ENCODE measurements around the gene TDRD10. TPM values are rescaled to one million over a fixed set of nuclear protein-coding genes. Genes with fewer than 3 reads are reported as not detected.

TDRD10 gene
- total and polyA plus RNA-seq, 2 experiments from 2014 or later, result 0.51 to 1.0 TPM

DNA sequence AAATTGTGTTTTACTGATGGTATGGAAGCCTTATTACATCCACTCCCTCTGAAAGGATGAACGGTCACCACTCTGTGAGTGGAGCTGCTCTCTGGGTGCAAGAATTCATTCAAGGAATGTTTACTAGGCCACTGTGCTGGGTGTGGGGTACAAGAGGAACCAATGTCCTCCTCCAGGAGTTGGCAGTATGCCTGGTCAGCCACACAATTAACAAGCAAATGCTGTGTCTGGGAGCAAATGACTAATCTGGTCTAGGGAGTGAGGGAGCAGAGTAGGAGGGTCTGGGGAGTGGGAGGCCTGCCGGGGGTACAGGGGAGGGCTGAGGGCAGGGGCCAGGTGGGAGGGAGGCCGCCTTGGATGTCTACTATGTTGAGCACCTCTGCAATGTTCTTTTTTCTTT, 27.2 kb upstream of the TDRD10 start:
- Histone ChIP-seq H3K4me3 (no peak overlapping the region), H3K4me1 (ENCODE audit: low read depth) (no peaks in the 10 kb centered on the region), H3K36me3 (no peaks in the 10 kb centered on the region), H3K27me3 (no peaks in the 10 kb centered on the region), H3K9me3 (ENCODE audit: low read depth) (no peaks in the 10 kb centered on the region), H3K27ac (no peak overlapping the region)
- TF ChIP-seq, protein P1, sequence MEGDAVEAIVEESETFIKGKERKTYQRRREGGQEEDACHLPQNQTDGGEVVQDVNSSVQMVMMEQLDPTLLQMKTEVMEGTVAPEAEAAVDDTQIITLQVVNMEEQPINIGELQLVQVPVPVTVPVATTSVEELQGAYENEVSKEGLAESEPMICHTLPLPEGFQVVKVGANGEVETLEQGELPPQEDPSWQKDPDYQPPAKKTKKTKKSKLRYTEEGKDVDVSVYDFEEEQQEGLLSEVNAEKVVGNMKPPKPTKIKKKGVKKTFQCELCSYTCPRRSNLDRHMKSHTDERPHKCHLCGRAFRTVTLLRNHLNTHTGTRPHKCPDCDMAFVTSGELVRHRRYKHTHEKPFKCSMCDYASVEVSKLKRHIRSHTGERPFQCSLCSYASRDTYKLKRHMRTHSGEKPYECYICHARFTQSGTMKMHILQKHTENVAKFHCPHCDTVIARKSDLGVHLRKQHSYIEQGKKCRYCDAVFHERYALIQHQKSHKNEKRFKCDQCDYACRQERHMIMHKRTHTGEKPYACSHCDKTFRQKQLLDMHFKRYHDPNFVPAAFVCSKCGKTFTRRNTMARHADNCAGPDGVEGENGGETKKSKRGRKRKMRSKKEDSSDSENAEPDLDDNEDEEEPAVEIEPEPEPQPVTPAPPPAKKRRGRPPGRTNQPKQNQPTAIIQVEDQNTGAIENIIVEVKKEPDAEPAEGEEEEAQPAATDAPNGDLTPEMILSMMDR (IDR thresholded peaks at IDR 0.05; ENCODE audit: low read depth, low read length), result no peak
- DNase-seq (ENCODE audit: low read depth in 1 of 2, low spot score in 1 of 2), result peak in 1 of 2 donors; percentile 88

DNA sequence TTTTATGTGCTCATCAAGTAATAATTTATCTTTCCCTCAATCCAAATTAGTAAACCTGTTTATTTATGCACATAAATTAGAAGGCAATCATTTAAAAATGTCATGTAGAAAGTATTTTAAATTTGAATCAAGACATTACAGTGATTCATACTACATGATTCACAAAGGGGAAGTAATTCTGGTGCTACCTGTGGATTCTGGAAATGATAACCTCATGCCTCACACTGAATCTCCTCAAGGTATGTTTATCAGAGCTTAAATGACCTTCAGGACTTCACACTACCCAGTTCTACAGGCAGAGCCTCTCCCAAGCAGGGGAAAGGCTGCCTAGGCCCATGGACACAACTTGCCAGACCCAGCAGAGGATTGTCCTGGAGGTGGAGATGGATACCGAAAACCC, 25.2 kb upstream of the TDRD10 start:
- TF ChIP-seq, protein P1 (IDR thresholded peaks at IDR 0.05; ENCODE audit: low read depth, low read length), result no peak
- no peak for DNase-seq (ENCODE audit: low read depth in 1 of 2, low spot score in 1 of 2)
- Histone ChIP-seq H3K4me3 (no peak overlapping the region), H3K27ac (no peak overlapping the region), H3K36me3 (no peaks in the 10 kb centered on the region), H3K9me3 (ENCODE audit: low read depth) (no peaks in the 10 kb centered on the region), H3K4me1 (ENCODE audit: low read depth) (peaks cover 9% of the 10 kb centered on the region), H3K27me3 (no peaks in the 10 kb centered on the region)

DNA sequence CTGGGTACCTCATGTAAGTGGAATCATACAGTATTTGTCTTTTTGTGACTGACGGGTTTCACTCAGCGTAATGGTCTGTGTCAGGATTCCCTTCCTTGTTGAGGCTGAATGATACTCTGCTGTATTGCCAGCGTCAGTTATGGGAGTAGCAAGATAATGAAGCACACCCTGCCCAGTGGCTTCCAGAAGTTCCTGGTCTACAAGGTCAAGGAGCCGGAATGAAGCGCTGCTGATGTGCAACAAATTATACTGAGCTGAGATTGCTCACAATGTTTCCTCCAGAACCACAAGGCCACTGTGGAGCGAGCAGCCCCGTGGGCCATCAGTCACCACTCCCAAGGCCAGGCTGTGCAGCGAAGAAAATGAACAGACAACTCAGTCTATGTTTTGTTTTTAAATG, 24.0 kb upstream of the TDRD10 start:
- TF ChIP-seq, protein P1 (IDR thresholded peaks at IDR 0.05; ENCODE audit: low read depth, low read length), result no peak
- Histone ChIP-seq H3K4me3 (no peak overlapping the region), H3K9me3 (ENCODE audit: low read depth) (no peaks in the 10 kb centered on the region), H3K4me1 (ENCODE audit: low read depth) (peaks cover 9% of the 10 kb centered on the region), H3K36me3 (no peaks in the 10 kb centered on the region), H3K27ac (no peak overlapping the region), H3K27me3 (no peaks in the 10 kb centered on the region)
- DNase-seq (ENCODE audit: low read depth in 1 of 2, low spot score in 1 of 2), result no peak

DNA sequence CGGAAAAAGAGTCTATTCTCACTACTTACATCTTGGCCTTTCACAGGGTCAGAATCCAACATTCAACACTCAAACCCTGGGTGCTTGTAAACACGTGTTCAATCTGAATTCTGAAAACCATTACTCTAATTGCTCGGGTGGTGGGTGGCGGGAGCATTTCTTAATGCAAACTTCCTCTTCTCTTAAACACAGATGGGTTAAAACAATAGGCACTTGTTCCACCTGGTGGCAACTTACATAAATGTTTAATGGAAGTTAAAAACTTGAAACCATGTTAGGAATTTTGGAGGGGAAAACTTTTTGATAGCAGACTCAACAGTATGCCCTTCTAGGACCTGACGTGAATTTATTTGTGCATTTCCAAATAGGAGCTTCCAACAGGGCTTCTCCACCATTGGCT, 23.4 kb upstream of the TDRD10 start:
- no peaks in the 10 kb centered on the region for H3K9me3 ChIP-seq (ENCODE audit: low read depth)
- TF ChIP-seq, protein P1 (IDR thresholded peaks at IDR 0.05; ENCODE audit: low read depth, low read length), result no peak
- no peak overlapping the region for H3K27ac ChIP-seq
- H3K27me3 ChIP-seq, result no peaks in the 10 kb centered on the region
- H3K36me3 ChIP-seq, result no peaks in the 10 kb centered on the region
- H3K4me1 ChIP-seq (ENCODE audit: low read depth), result peaks cover 9% of the 10 kb centered on the region
- H3K4me3 ChIP-seq, result no peak overlapping the region
- DNase-seq (ENCODE audit: low read depth in 1 of 2, low spot score in 1 of 2), result peak in 1 of 2 donors; percentile 50

DNA sequence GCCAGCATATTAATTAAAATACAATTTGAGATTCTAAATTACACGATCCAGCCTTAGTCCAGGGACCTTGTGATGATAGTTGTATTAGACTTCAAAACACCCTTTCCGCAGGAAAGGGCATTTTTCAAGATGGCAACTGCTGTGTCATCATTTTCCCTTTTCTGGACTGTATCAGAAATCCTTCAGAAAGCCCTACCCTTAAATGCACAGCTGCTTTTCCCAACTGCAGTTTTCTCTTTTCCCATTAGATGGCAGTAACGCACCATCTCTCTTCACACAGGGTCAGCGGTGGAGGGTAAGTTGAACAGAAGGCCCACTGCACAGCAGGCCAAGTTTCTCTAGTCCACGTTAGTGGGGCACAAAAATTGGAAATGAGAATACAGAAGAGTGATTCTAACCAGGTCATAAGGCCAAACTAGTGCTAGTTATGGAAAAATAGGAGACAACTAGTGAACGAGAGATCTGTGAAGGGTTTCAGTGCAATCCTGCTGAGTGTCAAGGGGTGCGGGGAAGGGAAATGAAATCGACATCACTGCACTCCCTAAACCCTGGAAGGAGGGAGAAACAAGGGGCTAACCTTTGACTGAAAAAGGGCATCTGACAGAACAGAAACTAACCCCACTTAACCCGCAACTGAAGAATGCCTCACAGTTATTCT, 22.1 kb upstream of the TDRD10 start:
- Histone ChIP-seq H3K4me1 (ENCODE audit: low read depth) (peaks cover 9% of the 10 kb centered on the region), H3K27me3 (no peaks in the 10 kb centered on the region), H3K9me3 (ENCODE audit: low read depth) (no peaks in the 10 kb centered on the region), H3K36me3 (no peaks in the 10 kb centered on the region), H3K27ac (no peak overlapping the region), H3K4me3 (no peak overlapping the region)
- TF ChIP-seq, protein P1 (IDR thresholded peaks at IDR 0.05; ENCODE audit: low read depth, low read length), result peak; percentile 87
- peak; percentile 83 to 92 for DNase-seq (ENCODE audit: low read depth in 1 of 2, low spot score in 1 of 2)

Data from cardiac muscle cell (in vitro differentiated cells and primary cell).